Non-pigmented ciliary epithelial cell (primary cell): ENCODE data around the gene ABHD11.

Experiments
- DNase-seq: peaks from one replicate; pipeline ENCODE4 v3.0.0-alpha.2; 2010; ENCODE audit warnings: low read depth

ABHD11 gene

GRCh38 chr7:73701357-73701995 lies 37.1 kb downstream of the ABHD11 start:
- DNase-seq: no peak

GRCh38 chr7:73700581-73701134 lies 37.9 kb downstream of the ABHD11 start:
- no peak for DNase-seq

- no peak for DNase-seq
These were observed 38.6 kb downstream of the ABHD11 start for GRCh38 chr7:73700069-73700423.

- DNase-seq: no peak
These were observed 39.1 kb downstream of the ABHD11 start for GRCh38 chr7:73699370-73700068.

GRCh38 chr7:73698410-73698809 lies 40.2 kb downstream of the ABHD11 start:
- no peak for DNase-seq

GRCh38 chr7:73696372-73696771 lies 42.2 kb downstream of the ABHD11 start:
- DNase-seq: no peak

- DNase-seq: no peak
These were observed 48.0 kb downstream of the ABHD11 start for GRCh38 chr7:73690646-73691045.

- DNase-seq: no peak
These were observed 50.3 kb downstream of the ABHD11 start for GRCh38 chr7:73688288-73688687.
